ENCODE data around the gene NDUFV2.

GRCh38 chr18:9069601-9070000 is 32.9 kb upstream of the NDUFV2 start:
- TF ChIP-seq TAF1 (IDR thresholded peaks at IDR 0.05; ENCODE audit: borderline replicate concordance, insufficient read depth, low read length) = no peak
- TF ChIP-seq POLR2AphosphoS5 (IDR thresholded peaks at IDR 0.05; ENCODE audit: low read depth, low read length) = no peak
- no peak for TF ChIP-seq SIN3A (IDR thresholded peaks at IDR 0.05; ENCODE audit: borderline replicate concordance, insufficient read depth, low read length)
- no peak for TF ChIP-seq REST (IDR thresholded peaks at IDR 0.05; ENCODE audit: insufficient read depth in 1 of 2, low read depth in 2 of 2, low read length in 2 of 2)
- TF ChIP-seq FOXP2 (optimal IDR thresholded peaks at IDR 0.05; ENCODE audit: borderline replicate concordance, extremely low read depth, extremely low read length, insufficient read depth) = no peak
